CD4-positive, alpha-beta memory T cell (primary cell): ENCODE data around the gene POLDIP3. TPM values are rescaled to one million over a fixed set of nuclear protein-coding genes. Genes with fewer than 3 reads are reported as not detected.
"Not testable (repeated sequence)": the region's sequence is repeated elsewhere in the genome, so short reads cannot be mapped to it uniquely, and the experiment has no call there.

Experiments
- CTCF ChIA-PET: fragments of 350-600 bp; sonication (Branson Sonifier 250); formaldehyde crosslinking; loops from one replicate; lab custom pipeline; 2021; ENCODE audit warnings: inconsistent platforms; ENCODE audit not compliant: partially characterized antibody; lab: Charles Lee
- POLR2A ChIA-PET: fragments of 350-600 bp; sonication (Branson Sonifier 250); formaldehyde crosslinking; loops from one replicate; lab custom pipeline; 2021; ENCODE audit not compliant: partially characterized antibody; lab: Charles Lee
- DNase-seq, 5 donors: peaks; one replicate each; pipeline versions ENCODE4 v3.0.0 to v3.0.0-alpha.2; 2020 to 2022; ENCODE audit warnings: mixed read lengths in 1 of 5
- H3K27ac ChIP-seq: one replicate; pipeline ENCODE4 v1.7.0; 2013; ENCODE audit warnings: low read depth, low read length
- H3K27me3 ChIP-seq: 2 replicates; pipeline ENCODE4 v1.7.0; 2013; ENCODE audit warnings: mild to moderate bottlenecking, low read length, moderate library complexity; ENCODE audit not compliant: insufficient read depth
- H3K36me3 ChIP-seq: 2 replicates; pipeline ENCODE4 v1.7.0; 2013; ENCODE audit warnings: mild to moderate bottlenecking, low read length, moderate library complexity; ENCODE audit not compliant: insufficient read depth
- H3K4me1 ChIP-seq: 2 replicates; pipeline ENCODE4 v1.7.0; 2013; ENCODE audit warnings: mild to moderate bottlenecking, low read length, moderate library complexity; ENCODE audit not compliant: insufficient read depth
- H3K4me3 ChIP-seq, 2 donors: one replicate each; pipeline ENCODE4 v1.7.0; 2013; ENCODE audit warnings: low read length in 2 of 2, mild to moderate bottlenecking in 1 of 2
- H3K9me3 ChIP-seq, 2 donors: one replicate each; pipeline ENCODE4 v1.7.0; 2013; ENCODE audit warnings: low read length in 2 of 2, control low read depth in 1 of 2; ENCODE audit not compliant: control insufficient read depth in 1 of 2
- H3K27ac Mint-ChIP-seq, 7 donors: one replicate each; pipeline ENCODE4 v1.8.0; 2020 to 2021; ENCODE audit warnings: mixed read lengths in 7 of 7, mild to moderate bottlenecking in 6 of 7, inconsistent platforms in 3 of 7, moderate library complexity in 3 of 7
- H3K27me3 Mint-ChIP-seq, 2 donors: one replicate each; pipeline ENCODE4 v1.8.0; 2020 to 2021; ENCODE audit warnings: mixed read lengths in 2 of 2
- H3K36me3 Mint-ChIP-seq, 2 donors: one replicate each; pipeline ENCODE4 v1.8.0; 2020 to 2021; ENCODE audit warnings: mixed read lengths in 2 of 2, inconsistent platforms in 1 of 2, mild to moderate bottlenecking in 1 of 2
- H3K4me1 Mint-ChIP-seq, 4 donors: one replicate each; pipeline ENCODE4 v1.8.0; 2020 to 2021; ENCODE audit warnings: mixed read lengths in 4 of 4, mild to moderate bottlenecking in 1 of 4
- H3K4me3 Mint-ChIP-seq, 8 donors: one replicate each; pipeline ENCODE4 v1.8.0; 2020 to 2021; ENCODE audit warnings: mixed read lengths in 8 of 8, mild to moderate bottlenecking in 7 of 8, moderate library complexity in 6 of 8, inconsistent platforms in 3 of 8
- H3K9me3 Mint-ChIP-seq, 8 donors: one replicate each; pipeline ENCODE4 v1.8.0; 2020 to 2021; ENCODE audit warnings: mixed read lengths in 8 of 8, mild to moderate bottlenecking in 5 of 8, inconsistent platforms in 3 of 8, moderate library complexity in 1 of 8
- intact Hi-C: fragments of 100-400 bp; cut with micrococcal nuclease; formaldehyde crosslinking; loops from one replicate; pipeline ENCODE4 v1.15.1; 2023
- polyA plus RNA-seq, 2 donors: library from polyadenylated mRNA; unstranded; fragments of 300-500 nt; fragmentation: Illumina TruSeq; gene quantifications; one replicate each; pipeline ENCODE4 v1.2.3, GENCODE V29; 2021
- total RNA-seq, 2 experiments: library from RNA; stranded (reverse); gene quantifications; one replicate each; pipeline ENCODE4 v1.2.3, GENCODE V29; 2021

Gene POLDIP3
- total and polyA plus RNA-seq, 4 experiments from 2014 or later: 66.1 to 82.3 (median 77.8) TPM

- H3K4me3 Mint-ChIP-seq: no peak overlapping the region
- no peak overlapping the region for H3K27ac ChIP-seq
- ChIA-PET POLR2A (no interaction called here), CTCF (no interaction called here)
- peaks cover 0 to 31% of the 10 kb centered on the region in 2 donors for H3K36me3 Mint-ChIP-seq
- H3K36me3 ChIP-seq: peaks cover 13% of the 10 kb centered on the region
- peaks cover 9 to 18% (median 14%) of the 10 kb centered on the region in 4 donors for H3K4me1 Mint-ChIP-seq
- H3K4me3 ChIP-seq: no peak overlapping the region
- H3K9me3 ChIP-seq: no peaks in the 10 kb centered on the region
- H3K9me3 Mint-ChIP-seq: no peaks in the 10 kb centered on the region
- intact Hi-C loops: no loop called here
- H3K27ac Mint-ChIP-seq: no peak overlapping the region
- peaks cover 7% of the 10 kb centered on the region for H3K4me1 ChIP-seq
- H3K27me3 Mint-ChIP-seq: no peaks in the 10 kb centered on the region
- DNase-seq: no peak
- no peaks in the 10 kb centered on the region for H3K27me3 ChIP-seq
Measured at GRCh38 chr22:42577623-42578240, 37.0 kb downstream of the POLDIP3 start.

- intact Hi-C loops, H3K27me3 ChIP-seq, H3K4me1 ChIP-seq, H3K9me3 ChIP-seq, H3K4me3 ChIP-seq, H3K27me3 Mint-ChIP-seq, CTCF ChIA-PET, H3K4me3 Mint-ChIP-seq, POLR2A ChIA-PET, H3K27ac Mint-ChIP-seq, DNase-seq, H3K9me3 Mint-ChIP-seq, H3K27ac ChIP-seq: not testable (repeated sequence)
- peaks cover 5 to 12% (median 10%) of the 10 kb centered on the region in 4 donors for H3K4me1 Mint-ChIP-seq
- H3K36me3 Mint-ChIP-seq: peaks cover 0 to 33% of the 10 kb centered on the region in 2 donors
- H3K36me3 ChIP-seq: peaks cover 13% of the 10 kb centered on the region
Measured at GRCh38 chr22:42577141-42577540, 37.5 kb downstream of the POLDIP3 start.

DNA sequence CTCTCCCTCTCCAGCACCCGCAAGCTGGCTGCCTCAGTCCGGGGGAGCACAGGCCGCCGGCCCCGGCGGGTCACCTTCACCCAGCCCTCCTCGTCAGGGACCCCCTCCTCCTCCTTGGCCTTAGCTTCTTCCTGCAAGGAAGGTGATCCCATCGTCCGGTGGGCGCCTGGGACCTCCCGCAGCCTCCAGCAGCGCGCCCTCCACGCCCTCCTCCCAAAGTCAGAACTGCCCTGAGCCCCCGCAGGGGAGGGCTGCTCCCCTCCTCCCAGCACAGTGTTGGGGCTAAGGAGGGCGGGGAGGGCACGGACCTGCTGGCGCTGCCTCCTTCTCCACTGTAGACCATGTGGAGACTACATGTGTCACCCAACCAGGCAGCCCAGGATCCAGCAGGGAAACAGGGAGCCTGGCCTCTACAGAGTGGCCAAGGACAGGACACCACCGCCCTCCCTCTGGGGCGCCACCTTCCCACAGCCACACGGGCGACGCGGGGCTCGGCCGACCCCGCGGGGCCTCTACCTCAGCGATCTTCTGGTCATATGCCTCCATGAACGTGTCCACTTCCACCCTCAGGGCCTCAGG lies 38.6 kb downstream of the POLDIP3 start:
- not testable (repeated sequence) for H3K27me3 ChIP-seq, H3K4me1 Mint-ChIP-seq
- peaks cover 6 to 35% of the 10 kb centered on the region in 2 donors for H3K36me3 Mint-ChIP-seq

DNA sequence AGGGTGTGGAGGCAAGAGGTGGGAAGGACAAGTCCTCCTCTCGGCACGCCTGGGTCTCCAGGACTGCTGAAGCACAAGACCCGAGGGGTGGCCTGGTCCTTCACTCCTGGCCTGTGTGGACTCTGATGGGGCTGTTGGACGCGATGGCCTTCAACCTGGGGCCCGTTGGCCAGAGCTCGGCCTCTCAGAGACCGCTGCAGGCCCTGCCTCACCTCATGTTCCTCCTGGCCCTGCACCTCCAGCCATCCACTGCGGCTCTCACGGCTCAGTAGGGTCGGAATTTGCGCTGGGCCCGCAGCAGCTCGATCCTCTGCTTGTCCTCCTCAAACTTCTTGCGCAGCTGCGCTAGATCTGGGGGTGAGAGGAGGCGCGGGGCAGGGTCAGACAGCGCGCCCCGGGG lies 40.2 kb downstream of the POLDIP3 start:
- H3K27ac ChIP-seq, H3K4me3 Mint-ChIP-seq, H3K4me1 ChIP-seq, CTCF ChIA-PET, H3K9me3 Mint-ChIP-seq, H3K4me3 ChIP-seq, intact Hi-C loops, H3K27ac Mint-ChIP-seq, DNase-seq, POLR2A ChIA-PET, H3K27me3 Mint-ChIP-seq, H3K27me3 ChIP-seq, H3K9me3 ChIP-seq, H3K4me1 Mint-ChIP-seq: not testable (repeated sequence)
- H3K36me3 Mint-ChIP-seq: peaks cover 10 to 41% of the 10 kb centered on the region in 2 donors
- peaks cover 13% of the 10 kb centered on the region for H3K36me3 ChIP-seq

More for the DNA sequence above, 38.6 kb downstream of the POLDIP3 start:
- H3K4me3 Mint-ChIP-seq, H3K27ac ChIP-seq, H3K9me3 ChIP-seq, DNase-seq, H3K4me1 ChIP-seq, POLR2A ChIA-PET, H3K27ac Mint-ChIP-seq, intact Hi-C loops, H3K4me3 ChIP-seq, H3K9me3 Mint-ChIP-seq, H3K27me3 Mint-ChIP-seq, CTCF ChIA-PET: not testable (repeated sequence)
- H3K36me3 ChIP-seq: peaks cover 13% of the 10 kb centered on the region

- POLR2A ChIA-PET, H3K9me3 Mint-ChIP-seq, H3K4me3 Mint-ChIP-seq, H3K27ac ChIP-seq, H3K4me3 ChIP-seq, DNase-seq, CTCF ChIA-PET, intact Hi-C loops, H3K27me3 Mint-ChIP-seq, H3K4me1 Mint-ChIP-seq, H3K9me3 ChIP-seq, H3K27ac Mint-ChIP-seq, H3K27me3 ChIP-seq, H3K4me1 ChIP-seq: not testable (repeated sequence)
- H3K36me3 Mint-ChIP-seq: peaks cover 10 to 41% of the 10 kb centered on the region in 2 donors
- H3K36me3 ChIP-seq: peaks cover 13% of the 10 kb centered on the region
Measured at GRCh38 chr22:42574046-42574445, 40.6 kb downstream of the POLDIP3 start.

- H3K27me3 Mint-ChIP-seq, DNase-seq, H3K9me3 Mint-ChIP-seq, H3K9me3 ChIP-seq, H3K4me3 ChIP-seq, H3K27ac ChIP-seq, intact Hi-C loops, H3K4me3 Mint-ChIP-seq, H3K4me1 ChIP-seq, H3K4me1 Mint-ChIP-seq, CTCF ChIA-PET, H3K27me3 ChIP-seq, H3K36me3 ChIP-seq: not testable (repeated sequence)
- peaks cover 10 to 32% of the 10 kb centered on the region in 2 donors for H3K36me3 Mint-ChIP-seq
- POLR2A ChIA-PET: interaction anchor here (1.1 kb wide), 1 partner anchor 63 kb away, joined by 5 read pairs; no protein-coding TSS in a partner anchor
- peak overlapping the region in 1 of 7 donors; percentile 41 for H3K27ac Mint-ChIP-seq
Measured at GRCh38 chr22:42571068-42571467, 43.6 kb downstream of the POLDIP3 start.

DNA sequence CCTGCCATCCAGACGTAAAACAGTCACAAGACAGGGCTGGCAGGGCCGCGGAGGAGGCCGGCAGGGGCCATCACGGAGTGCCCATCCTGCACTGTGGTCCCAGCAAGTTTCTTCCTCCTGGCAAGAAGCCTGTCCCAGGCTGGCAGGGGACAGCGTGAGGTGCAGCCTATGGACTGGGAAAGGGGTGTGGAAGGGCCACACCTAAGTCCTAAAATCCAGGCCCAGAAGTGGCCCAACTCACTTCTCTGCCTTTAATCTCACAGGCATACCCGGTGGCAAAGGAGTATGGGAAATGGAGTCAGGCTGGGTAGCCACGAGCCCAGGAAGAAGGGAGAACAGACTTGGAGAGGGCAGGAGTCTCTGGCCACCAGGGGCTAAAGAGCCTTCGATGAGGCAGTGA lies 44.1 kb downstream of the POLDIP3 start:
- H3K27me3 ChIP-seq, H3K4me3 ChIP-seq, H3K27ac Mint-ChIP-seq, intact Hi-C loops, H3K4me3 Mint-ChIP-seq, H3K27ac ChIP-seq, CTCF ChIA-PET, H3K9me3 ChIP-seq, H3K4me1 ChIP-seq, H3K27me3 Mint-ChIP-seq, H3K4me1 Mint-ChIP-seq, H3K9me3 Mint-ChIP-seq, DNase-seq, H3K36me3 ChIP-seq: not testable (repeated sequence)
- H3K36me3 Mint-ChIP-seq: peaks cover 10 to 29% of the 10 kb centered on the region in 2 donors
- POLR2A ChIA-PET: interaction anchor here (0.9 to 1.1 kb wide), 3 partner anchors 12 to 62 kb away, joined by 4 to 5 read pairs (median 5); partner anchors contain the start of gene POLDIP3
